Renal cortex interstitium (tissue), 15 donors: ENCODE data around the gene RTL9. TPM values are rescaled to one million over a fixed set of nuclear protein-coding genes. Genes with fewer than 3 reads are reported as not detected.
"Not testable (repeated sequence)": the region's sequence is repeated elsewhere in the genome, so short reads cannot be mapped to it uniquely, and the experiment has no call there.

Experiments
- DNase-seq, 11 donors: peaks; one replicate each; pipeline ENCODE4 v3.0.0-alpha.2; 2013; ENCODE audit warnings: low read depth in 9 of 11, low spot score in 4 of 11; ENCODE audit errors: extremely low read depth in 1 of 11
- long read RNA-seq, 16 experiments: transcript quantifications; one replicate each; lab custom pipeline, GENCODE V29; 2026
- polyA plus RNA-seq, 3 donors: library from polyadenylated mRNA; unstranded; fragments of 120-200 nt; gene quantifications; one replicate each; pipeline ENCODE4 v1.2.1, GENCODE V29; 2013; ENCODE audit not compliant: insufficient read length in 3 of 3

RTL9 gene
- under 1 TPM; 0.19 to 0.32 (median 0.19) TPM for polyA plus RNA-seq
- long read RNA-seq, donor 1, full-length matches to known transcripts = 1 of 1 reads
- long read RNA-seq, donor 1, partial matches to known transcripts = 0 of 1 reads
- long read RNA-seq, donor 1, other reads (novel, unspliced or antisense) = 0 of 1 reads
- long read RNA-seq, donor 2 = 0 reads
- long read RNA-seq, donor 3 = 0 reads
- long read RNA-seq, donor 4 = 0 reads
- long read RNA-seq, donor 5 = 0 reads
- long read RNA-seq, donor 6 = 0 reads
- long read RNA-seq, donor 7 = 0 reads
- long read RNA-seq, donor 8 = 0 reads
- long read RNA-seq, donor 9 = 0 reads
- long read RNA-seq, donor 10 = 0 reads
- long read RNA-seq, donor 11 = 0 reads
- long read RNA-seq, donor 12 = 0 reads
- long read RNA-seq, donor 13 = 0 reads
- long read RNA-seq, donor 14 = 0 reads
- long read RNA-seq, donor 15 = 0 reads
- long read RNA-seq, donor 16 = 0 reads

GRCh38 chrX:110358548-110358947 lies at the start of gene RTL9:
Gene RTL9 (plus strand): TSS chrX:110358848. CDS start chrX:110450618, 91,770 bp downstream.
- no peak for DNase-seq

GRCh38 chrX:110310000-110310790 lies 48.5 kb upstream of the RTL9 start:
- DNase-seq = no peak

- DNase-seq = no peak
Observed at GRCh38 chrX:110310896-110311295, 47.8 kb upstream of the RTL9 start.

GRCh38 chrX:110311437-110312230 lies 47.0 kb upstream of the RTL9 start:
- no peak for DNase-seq

GRCh38 chrX:110315551-110315950 lies 43.1 kb upstream of the RTL9 start:
- no peak for DNase-seq

GRCh38 chrX:110316351-110317060 lies 42.1 kb upstream of the RTL9 start:
- DNase-seq = no peak

GRCh38 chrX:110317061-110317819 lies 41.4 kb upstream of the RTL9 start:
- no peak for DNase-seq

- DNase-seq = peak; percentile 49 to 75 (median 67)
Observed at GRCh38 chrX:110317820-110318663, 40.6 kb upstream of the RTL9 start, which contains the start of gene AMMECR1. Gene AMMECR1 (minus strand): TSS chrX:110318085. CDS start chrX:110318071, 14 bp downstream.

- DNase-seq = no peak
Observed at GRCh38 chrX:110318664-110318968, 40.0 kb upstream of the RTL9 start.

- DNase-seq = no peak
Observed at GRCh38 chrX:110320381-110320987, 38.2 kb upstream of the RTL9 start.

- no peak for DNase-seq
Observed at GRCh38 chrX:110321081-110321480, 37.6 kb upstream of the RTL9 start.

GRCh38 chrX:110321670-110322069 lies 37.0 kb upstream of the RTL9 start:
- no peak for DNase-seq

GRCh38 chrX:110322603-110323002 lies 36.0 kb upstream of the RTL9 start:
- no peak for DNase-seq

GRCh38 chrX:110326712-110327111 lies 31.9 kb upstream of the RTL9 start:
- DNase-seq = no peak

GRCh38 chrX:110327336-110327735 lies 31.3 kb upstream of the RTL9 start:
- DNase-seq = no peak

- DNase-seq = not testable (repeated sequence)
Observed at GRCh38 chrX:110328613-110329012, 30.0 kb upstream of the RTL9 start.
